Stromal cell of bone marrow (primary cell): Measurements from ENCODE around the gene PELI3.

Source experiments
- DNase-seq: peaks from one replicate; pipeline ENCODE4 v3.0.0-alpha.2; 2012; ENCODE audit warnings: low read depth

Gene PELI3

DNA sequence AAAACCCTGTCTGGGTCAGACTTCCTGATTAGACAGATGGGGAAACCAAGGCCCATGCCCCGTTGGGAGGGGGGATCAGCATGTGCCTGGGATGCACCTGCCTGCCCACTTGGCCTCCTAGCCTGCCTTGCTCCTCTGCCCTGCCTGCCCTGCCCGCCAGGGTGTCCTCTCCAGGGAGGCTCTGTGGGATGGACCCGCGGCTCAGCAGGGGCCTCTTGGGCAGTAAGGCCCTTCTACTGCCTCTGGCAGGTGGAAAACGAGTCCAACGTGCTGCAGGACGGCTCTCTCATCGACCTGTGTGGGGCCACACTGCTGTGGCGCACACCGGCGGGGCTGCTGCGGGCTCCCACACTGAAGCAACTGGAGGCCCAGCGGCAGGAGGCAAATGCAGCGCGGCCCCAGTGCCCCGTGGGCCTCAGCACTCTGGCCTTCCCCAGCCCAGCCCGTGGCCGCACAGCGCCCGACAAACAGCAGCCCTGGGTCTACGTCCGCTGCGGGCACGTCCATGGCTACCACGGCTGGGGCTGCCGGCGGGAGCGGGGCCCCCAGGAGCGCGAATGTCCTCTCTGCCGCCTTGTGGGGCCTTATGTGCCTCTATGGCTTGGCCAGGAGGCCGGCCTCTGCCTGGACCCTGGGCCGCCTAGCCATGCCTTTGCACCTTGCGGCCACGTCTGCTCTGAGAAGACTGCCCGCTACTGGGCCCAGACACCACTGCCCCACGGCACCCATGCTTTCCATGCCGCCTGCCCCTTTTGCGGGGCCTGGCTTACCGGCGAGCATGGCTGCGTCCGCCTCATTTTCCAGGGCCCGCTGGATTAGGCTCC is 8.9 kb downstream of the PELI3 start:
- DNase-seq: no peak

DNA sequence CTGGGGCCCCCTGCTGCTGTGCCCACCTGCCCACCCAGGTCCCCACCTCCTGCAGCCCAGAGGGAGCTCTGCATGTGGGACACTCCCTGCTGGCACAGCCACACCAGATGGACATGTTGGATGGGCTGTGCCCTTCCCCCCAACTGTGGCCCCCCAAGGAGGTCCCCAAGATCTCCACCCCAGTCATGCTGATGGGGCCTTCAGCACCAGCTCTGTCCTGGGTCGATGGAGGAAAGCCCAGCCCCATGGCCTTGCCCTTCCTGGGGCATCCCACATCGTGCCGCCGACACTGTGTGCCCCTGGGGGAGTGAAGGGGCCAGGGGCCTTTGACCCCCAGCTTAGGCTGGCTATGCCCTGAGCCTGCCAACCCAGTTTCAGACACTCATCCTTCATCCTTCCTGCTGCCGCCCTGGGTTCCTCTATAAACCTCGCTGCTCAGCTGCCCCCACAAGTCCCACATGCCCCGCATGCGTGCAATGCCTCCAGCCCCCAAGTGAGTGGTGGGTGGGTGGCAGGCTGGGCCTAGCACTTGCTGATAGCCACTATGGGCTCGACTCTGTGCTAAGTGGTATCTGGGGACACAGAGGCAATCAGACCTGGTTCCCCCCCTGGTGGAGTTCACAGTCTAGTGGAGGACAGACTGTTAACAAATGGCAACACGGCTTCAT is 9.6 kb downstream of the PELI3 start:
- no peak for DNase-seq

DNA sequence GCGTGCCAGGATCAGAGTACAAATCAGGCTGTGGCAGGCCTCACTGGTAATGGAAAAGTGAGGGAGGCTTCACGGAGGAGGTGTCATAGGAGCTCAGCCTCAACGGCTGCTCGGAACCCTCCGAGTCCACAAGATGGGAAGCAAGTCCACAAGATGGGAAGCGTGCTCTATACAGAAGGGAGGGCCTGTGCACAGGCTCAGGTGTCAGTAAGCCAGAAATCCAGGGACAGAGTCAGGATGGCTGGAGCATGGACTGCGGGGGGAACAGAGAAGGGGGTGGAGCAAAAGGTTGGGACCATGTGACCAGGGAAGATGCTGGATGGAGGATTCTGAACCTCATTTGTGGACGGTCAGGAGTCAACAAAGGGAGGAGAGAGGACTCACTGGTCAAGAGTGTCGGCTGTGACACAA is 10.1 kb downstream of the PELI3 start:
- no peak for DNase-seq

DNA sequence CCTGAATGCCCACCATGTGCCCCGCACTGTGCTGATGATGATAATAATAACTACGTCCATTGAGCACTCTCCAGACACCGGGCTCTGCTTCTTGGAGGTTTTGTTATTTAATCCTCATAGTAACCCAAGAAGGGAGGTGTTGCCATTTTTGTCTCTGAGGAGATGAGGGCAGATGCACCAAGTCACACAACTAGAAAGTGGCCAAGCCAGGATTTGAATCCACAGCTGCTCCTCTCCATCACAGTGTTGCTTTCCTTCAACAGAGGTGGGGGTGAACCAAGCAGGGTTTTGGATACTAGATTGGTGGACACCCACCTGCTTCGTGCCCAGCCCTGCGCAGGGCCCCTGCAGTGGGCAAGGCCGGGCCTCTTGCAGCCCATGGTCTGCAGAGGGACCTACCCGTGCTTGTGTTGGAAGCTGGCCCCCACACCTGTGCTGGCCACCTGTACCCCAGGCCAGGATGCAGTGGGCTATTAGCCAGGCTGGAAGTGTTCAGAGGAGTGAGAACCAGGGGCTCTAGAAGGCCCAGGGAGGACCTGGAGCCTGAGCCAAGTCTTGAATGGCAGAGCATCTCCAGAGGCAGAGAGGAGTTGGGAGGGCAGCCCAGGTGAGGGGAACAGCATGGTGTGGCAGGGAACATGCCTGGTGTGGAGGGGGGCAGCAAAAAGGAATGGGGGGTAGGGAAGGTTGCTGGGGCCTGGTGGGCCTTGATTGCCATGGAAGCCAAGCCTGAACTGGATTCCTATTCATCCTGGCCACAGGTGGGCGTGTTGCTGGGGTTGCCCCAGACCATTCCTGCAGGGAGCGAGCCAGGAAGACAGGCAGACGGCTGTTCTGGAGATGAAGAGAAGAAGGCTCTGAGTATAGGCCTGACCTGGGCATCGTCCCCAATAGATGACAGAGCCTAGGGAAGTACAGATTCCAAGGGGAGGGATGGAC is 10.8 kb downstream of the PELI3 start:
- no peak for DNase-seq

DNA sequence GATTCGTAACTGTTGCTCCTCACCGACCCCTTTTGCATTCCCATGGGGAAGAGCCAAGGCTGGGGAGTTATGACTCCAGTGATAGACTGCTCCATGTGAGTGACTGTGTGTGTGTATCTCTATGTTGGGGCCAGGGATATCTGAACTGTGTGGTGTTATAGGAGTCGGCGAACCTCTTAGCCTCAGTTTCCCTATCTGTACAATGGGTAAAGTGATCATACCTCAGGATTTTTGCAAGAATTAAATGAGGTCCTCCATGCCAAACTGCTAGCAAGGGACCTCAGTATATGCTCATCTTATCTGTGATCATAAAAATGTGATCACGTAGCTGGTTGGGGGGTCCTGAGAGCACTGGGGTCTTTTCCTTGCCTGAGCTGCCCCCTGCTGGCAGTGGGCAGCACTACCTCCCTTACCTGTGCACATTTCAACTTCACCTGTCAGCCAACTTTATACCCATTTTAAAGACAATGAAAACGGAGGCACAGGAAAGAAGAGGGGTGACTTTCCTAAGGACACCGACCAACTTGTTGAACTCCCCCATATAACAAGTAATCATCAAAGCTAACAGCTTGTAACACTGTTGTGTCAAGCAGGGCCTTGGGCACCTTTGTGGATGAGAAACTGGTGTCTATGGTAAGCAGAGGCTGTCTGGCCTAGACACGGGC is 12.2 kb downstream of the PELI3 start:
- no peak for DNase-seq

DNA sequence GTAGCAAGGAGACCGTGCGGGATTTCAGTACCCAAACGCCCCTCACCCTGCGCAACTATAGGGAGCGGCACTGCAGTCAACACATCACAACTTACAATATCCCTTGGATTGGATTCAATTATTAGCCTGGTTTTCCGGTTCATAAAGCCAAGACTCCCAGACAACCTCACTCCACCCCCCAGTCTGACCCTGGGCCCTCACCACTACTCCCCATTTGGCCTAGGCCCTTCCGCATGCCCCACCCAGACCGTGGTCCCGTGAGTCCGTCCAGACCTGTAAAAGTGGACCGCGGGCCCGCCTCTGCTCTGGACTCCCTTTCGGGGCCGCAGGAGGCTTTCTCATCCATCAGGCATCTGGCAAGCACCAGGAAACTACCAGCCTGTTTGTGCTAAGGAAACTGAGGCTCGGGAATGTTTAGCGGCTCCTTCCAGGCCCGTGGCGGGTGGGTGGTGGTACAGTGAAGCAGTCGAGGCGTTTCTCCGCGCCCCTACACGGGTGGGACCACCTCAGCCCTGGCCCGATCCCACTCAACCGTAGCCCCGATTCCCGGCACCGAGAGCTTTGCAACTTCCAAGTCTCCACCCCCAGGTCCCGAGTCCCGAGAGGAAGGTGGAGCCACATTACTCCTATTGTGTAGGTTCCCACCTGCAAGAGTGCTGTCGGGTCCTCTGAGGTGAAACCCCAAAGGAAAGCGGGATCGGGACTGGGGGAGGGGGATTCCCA is 12.8 kb downstream of the PELI3 start:
- DNase-seq: peak; percentile 16

DNA sequence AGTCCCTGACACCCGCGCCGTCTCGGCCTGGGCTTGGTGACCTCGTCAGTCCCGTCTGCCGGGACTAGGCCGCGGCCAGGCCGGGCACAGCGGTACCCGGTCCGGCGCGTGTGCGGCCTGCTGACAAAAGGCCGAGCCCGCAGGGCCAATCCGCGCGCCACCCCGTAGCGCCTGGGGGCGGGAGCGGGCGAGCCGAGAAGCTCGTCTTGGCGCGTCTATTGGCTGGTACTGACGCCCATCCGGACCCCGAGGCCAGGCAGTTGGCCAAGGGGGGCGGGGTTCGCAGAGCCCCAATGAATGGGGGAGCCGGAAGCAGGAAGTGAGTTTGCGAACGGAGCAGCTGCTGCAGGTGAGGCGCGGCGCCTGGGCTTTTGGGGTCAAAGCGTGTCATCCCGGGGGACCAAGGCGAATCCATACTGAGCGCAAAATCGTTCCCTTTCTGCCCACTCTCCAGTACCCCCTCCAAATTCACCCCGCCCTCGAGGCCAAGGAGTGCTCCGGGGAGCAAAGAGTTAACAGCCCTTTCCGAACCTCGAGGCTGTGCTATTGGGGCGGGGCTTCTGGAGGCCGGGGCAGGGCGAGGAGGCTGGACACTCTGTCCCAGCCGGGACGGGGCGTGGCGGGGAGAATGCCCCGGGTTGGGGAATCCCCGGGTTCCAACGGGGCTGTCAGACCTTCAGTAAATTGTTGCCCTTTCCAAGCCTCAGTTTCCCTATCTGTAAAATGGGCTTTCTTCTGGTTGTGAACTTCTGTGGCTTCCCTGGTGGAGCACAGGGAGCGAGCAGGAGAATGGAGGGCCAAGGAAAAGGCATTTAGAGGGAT is 13.6 kb downstream of the PELI3 start, which contains the start of gene DPP3:
DPP3 (plus strand) TSS at position 318 of the 822 bp plus-strand sequence. CDS start 1,767 bp downstream, outside the sequence.
- DNase-seq: peak; percentile 94

DNA sequence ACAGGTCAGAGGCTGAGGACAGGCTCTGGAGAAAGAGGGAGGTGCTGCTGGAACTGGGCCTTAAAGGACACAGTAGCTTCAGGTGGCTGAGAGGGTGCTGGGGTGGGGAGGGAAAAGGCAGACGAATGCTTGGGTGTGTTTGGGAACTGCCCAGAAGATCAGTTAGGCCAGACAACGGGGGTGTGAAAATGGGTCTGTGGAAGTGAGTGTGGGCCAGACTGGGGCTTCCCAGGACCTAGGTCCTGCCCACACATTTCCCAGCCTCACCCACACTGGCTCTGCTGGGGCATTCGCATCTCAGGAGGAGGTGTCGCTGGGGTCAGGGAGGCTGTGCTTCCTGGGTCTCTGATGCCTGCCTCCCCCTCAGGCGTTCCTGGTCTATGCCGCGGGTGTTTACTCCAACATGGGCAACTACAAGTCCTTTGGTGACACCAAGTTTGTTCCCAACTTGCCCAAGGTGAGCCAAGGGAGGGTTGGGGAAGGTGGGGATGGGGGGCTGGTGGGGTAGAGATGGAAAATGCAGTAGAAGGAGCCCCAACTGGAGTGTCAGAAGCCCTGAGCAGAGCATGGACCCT is 18.2 kb downstream of the PELI3 start:
- no peak for DNase-seq

DNA sequence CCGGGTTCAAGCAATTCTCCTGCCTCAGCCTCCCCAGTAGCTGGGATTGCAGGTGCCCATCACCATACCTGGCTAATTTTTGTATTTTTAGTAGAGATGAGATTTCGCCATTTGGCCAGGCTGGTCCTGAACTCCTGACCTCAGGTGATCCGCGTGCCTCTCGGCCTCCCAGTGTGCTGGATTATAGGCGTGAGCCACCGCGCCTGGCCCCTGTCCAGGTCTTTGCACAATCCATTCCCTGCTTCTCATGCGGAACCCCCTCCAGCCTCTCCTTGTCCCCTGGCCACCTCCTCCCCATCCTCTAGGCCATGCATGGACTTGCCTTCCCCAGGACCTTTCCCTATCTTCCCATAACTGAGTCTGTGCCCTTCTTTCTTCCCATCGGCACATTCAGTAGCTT is 22.3 kb downstream of the PELI3 start:
- no peak for DNase-seq

DNA sequence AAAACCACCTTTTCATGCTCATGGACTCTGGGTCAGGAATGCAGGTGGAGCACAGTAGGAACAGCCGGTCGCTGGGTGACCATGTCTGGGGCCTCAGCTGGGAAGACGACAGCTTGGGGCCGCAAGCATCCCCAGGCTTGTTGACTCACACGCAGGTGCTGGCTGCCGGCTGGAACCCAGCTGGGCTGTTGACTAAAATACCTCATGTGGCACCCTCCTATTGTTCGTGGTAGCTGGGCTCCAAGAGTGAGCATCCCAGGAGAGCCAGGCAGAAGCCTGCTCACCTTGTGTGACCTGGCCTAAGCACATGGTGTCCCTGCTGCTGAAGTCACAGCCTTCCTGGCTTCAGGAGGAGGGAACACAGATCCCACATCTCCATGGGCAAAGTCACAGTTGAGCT is 22.9 kb downstream of the PELI3 start:
- DNase-seq: no peak

DNA sequence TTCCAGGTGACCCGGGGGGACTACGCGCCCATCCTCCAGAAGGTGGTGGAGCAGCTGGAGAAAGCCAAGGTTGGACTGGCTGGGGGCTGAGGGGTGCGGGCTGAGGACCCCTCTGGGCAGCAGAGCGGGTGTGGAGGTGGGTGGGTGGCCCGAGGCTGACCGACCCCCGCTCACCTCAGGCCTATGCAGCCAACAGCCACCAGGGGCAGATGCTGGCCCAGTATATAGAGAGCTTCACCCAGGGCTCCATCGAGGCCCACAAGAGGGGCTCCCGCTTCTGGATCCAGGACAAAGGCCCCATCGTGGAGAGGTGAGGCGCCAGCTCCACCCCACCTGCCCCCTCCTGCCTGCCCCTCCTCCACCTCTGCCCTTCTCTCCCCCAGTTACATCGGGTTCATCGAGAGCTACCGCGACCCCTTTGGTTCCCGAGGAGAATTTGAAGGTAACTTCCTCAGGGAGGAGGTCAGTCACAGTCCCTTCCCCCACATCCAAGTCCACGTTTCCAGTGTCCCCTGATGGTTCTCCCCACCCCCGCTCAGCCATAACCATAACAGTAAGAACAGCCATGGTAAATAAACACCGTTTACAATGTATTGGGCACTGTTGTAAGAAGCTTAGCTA is 24.7 kb downstream of the PELI3 start:
- no peak for DNase-seq

DNA sequence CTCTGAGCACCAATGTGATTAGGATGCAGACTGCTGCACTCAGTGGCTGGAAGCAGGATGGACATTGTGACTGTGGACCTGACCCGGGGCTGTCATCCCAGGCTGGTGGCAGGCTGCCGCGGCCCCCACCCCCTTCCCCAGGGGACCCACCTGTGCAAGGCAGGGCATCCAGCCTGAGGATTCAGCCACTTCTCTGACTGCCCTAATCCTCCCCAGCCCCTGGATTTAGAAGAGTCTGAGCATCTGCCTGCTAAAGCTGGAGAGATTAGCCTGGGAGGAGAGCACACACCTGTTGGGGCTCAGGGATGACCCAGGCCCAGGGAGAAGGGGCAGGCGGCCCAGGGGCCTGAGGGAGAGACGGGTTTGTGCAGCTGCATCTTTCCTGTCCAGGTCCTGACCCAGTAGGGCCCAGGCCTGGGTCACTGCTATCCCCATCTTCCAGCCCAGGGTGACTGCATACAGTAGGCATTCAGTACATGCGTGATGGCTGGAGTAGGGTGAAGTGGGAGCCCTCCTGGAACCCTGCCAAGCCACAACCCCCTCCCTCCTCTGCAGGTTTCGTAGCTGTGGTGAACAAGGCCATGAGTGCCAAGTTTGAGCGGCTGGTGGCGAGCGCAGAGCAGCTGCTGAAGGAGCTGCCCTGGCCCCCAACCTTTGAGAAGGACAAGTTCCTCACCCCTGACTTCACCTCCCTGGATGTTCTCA is 25.6 kb downstream of the PELI3 start:
- no peak for DNase-seq

DNA sequence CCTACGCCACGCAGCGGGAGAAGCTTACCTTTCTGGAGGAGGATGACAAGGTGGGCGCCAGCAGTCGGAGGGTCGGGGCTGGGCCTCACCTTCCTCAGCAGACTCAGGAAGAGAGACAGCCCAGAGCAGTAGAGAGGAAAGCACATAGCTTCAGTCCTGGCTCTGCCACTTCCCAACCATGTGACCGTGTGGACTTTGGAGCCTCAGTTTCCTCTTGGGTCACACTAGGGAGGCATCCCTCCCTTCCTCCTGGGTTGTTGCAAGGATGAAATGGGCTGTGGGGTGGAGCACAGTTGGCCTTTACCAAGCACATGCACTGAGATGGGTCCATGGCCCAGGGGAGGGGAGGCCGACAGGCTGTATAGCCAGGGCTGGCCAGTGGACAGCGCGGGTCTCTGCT is 26.4 kb downstream of the PELI3 start:
- DNase-seq: no peak

DNA sequence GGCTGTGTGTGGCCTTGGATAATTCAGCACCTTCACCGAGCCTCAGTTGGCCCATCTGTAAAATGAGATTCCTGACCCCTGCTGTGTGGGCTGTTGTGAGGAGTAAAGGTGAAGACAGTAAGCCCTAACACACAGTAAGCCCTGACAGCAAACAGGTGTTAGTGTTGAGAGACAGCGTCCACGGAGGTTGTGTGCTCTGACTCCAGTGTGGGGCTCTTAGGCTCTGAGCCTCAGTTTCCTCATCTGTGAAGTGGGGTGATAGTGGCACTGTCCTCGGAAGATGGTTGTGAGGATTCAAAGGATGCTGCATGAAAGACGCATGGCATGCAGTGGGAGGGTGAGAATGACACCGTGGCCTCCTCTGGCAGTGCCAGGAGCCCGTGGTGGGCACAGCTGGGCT is 27.8 kb downstream of the PELI3 start:
- no peak for DNase-seq

DNA sequence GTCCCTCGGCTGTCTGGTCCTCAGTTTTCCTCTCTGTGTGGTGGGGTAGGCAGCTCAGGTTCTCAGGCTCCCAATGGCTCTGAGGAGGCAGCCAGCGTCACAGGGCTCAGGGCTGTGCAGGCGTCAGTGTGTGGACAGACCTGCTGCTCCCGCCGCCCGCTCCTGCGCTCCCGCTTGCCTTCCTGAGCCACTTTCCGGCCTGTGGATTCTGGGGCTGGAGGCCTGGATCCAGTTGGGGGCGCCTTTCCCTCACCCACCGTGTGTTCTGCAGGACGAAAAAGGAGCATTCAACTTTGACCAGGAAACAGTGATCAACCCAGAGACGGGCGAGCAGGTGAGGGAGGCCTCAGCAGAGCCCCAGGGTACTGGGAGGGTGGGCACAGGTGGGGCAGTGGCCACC is 28.2 kb downstream of the PELI3 start:
- DNase-seq: no peak

DNA sequence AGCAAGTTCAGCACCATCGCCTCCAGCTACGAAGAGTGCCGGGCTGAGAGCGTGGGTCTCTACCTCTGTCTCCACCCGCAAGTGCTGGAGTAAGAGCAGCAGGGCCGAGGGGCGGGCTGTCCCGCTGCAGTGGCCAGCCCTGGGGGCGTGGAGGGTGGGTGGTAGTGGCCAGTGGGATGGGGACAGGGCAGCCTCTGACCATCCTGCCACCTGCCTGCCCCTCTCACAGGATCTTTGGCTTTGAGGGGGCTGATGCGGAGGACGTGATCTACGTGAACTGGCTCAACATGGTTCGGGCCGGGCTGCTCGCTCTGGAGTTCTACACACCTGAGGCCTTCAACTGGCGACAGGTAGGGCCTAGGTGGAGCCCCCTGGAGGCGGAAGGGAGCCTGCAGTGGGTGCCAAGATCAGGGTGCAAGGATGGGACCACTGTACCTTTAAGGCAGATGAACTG is 28.7 kb downstream of the PELI3 start:
- DNase-seq: no peak

DNA sequence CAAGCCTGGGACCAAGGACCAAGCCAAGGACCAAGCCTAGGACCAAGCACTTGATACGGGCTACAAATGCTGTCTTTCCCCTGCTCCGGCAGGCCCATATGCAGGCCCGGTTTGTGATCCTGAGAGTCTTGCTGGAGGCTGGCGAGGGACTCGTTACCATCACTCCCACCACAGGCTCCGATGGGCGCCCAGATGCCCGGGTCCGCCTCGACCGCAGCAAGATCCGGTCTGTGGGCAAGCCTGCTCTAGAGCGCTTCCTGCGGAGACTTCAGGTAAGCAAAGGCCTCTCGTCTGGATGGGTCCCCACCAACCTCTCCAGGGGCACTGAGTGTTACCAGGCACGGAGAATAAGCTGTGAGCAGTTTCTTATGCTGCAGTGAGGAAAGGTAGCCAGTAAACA is 30.5 kb downstream of the PELI3 start:
- no peak for DNase-seq

DNA sequence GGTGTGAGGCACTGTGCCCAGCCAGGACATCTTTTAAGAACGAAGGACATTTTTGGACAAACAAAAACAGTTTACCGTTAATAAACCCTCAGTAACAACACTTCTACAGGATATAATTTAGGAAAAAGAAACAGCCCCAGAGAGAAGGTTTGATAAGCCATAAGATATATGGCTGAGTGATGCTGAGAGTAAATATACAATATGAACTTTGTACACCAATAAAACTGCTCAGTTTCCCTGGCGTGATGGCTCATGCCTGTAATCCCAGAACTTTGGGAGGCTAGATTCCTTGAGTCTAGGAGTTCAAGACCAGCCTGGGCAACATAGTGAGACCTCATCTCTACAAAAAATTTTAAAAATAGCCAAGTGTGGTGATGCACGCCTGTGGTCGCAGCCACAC is 31.8 kb downstream of the PELI3 start:
- DNase-seq: no peak
